Measurements from ENCODE around the gene TCF20.

The TCF20 gene

GRCh38 chr22:42272431-42272999 is 2.1 kb upstream of the TCF20 start:
- Histone ChIP-seq H3K9ac (ENCODE audit: low read length in 2 of 2) (no peak overlapping the region), H3K27ac (ENCODE audit: low read length) (no peak overlapping the region), H3K36me3 (ENCODE audit: control insufficient read depth in 2 of 2, insufficient read depth in 2 of 2, low read length in 2 of 2) (no peaks in the 10 kb centered on the region)

DNA sequence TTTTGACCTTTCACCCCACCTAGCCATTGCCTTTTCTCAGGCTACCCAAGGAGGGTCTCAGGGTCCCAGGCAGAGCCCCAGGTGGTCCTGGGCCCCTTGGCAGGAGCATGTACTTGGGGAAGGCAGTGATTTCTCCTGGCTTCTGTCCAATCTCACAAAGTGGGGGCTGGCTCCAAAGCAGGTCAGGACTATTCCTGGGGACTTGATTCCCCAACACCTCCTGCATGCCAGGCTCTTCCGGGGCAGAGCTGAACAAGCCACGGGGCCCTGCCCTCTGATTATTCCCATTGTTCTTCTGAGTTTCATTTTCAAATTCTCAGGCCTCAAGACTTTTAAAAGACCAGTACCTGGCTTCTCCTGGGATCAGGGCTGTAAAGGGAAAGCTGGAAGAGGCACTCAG is 1.5 kb upstream of the TCF20 start:
- Histone ChIP-seq H3K4me1 (ENCODE audit: control insufficient read depth, insufficient read depth, low read length) (peaks cover 9% of the 10 kb centered on the region), H3K27ac (ENCODE audit: low read length) (no peak overlapping the region), H3K27me3 (ENCODE audit: control insufficient read depth in 1 of 2, insufficient read depth in 2 of 2, low read length in 2 of 2) (no peaks in the 10 kb centered on the region), H3K9me3 (ENCODE audit: control insufficient read depth in 2 of 2, low read length in 2 of 2) (no peaks in the 10 kb centered on the region), H3K9ac (ENCODE audit: low read length in 2 of 2) (no peak overlapping the region), H3K36me3 (ENCODE audit: control insufficient read depth in 2 of 2, insufficient read depth in 2 of 2, low read length in 2 of 2) (no peaks in the 10 kb centered on the region), H3K4me3 (ENCODE audit: low read length in 2 of 2) (no peak overlapping the region)

More at GRCh38 chr22:42272431-42272999, 2.1 kb upstream of the TCF20 start:
- peaks cover 9% of the 10 kb centered on the region for H3K4me1 ChIP-seq (ENCODE audit: control insufficient read depth, insufficient read depth, low read length)
- no peak overlapping the region for H3K4me3 ChIP-seq (ENCODE audit: low read length in 2 of 2)
- no peaks in the 10 kb centered on the region for H3K9me3 ChIP-seq (ENCODE audit: control insufficient read depth in 2 of 2, low read length in 2 of 2)
- H3K27me3 ChIP-seq (ENCODE audit: control insufficient read depth in 1 of 2, insufficient read depth in 2 of 2, low read length in 2 of 2): no peaks in the 10 kb centered on the region

DNA sequence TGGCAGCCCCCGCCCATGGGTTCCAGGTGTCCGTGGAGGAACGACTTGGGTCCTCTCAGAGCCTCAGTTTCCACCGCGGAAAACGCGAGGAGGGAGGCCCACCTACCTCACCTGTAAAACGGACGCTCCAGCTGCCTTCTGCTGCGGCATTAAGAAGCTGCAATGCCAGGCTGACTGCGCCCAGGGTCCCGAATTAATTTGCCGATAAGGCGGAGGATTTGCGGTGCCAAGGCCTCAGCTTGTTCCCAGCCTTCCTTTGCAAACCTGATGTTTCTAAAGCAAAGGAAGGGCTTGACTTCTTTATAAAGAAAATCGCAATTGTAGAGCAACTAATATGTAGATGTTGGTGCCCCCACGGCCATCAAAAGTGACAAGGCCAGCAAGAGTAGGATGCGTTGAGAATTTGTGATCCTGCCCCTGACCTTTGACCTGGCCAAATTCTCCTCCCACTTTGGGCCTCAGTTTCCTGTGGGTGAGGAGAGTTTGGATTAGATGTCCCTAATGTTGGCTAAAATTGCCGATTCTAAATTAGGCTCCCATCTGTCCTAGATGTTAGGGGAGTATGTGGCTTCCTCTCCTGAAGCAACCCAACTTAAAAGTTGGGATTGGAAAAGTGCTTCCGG is 849 bp upstream of the TCF20 start:
- H3K4me3 ChIP-seq (ENCODE audit: low read length in 2 of 2): peak overlapping the region in 1 of 2 donors; percentile 63
- H3K27ac ChIP-seq (ENCODE audit: low read length): no peak overlapping the region
- H3K27me3 ChIP-seq (ENCODE audit: control insufficient read depth in 1 of 2, insufficient read depth in 2 of 2, low read length in 2 of 2): no peaks in the 10 kb centered on the region
- H3K9me3 ChIP-seq (ENCODE audit: control insufficient read depth in 2 of 2, low read length in 2 of 2): no peaks in the 10 kb centered on the region
- no peaks in the 10 kb centered on the region for H3K36me3 ChIP-seq (ENCODE audit: control insufficient read depth in 2 of 2, insufficient read depth in 2 of 2, low read length in 2 of 2)
- H3K4me1 ChIP-seq (ENCODE audit: control insufficient read depth, insufficient read depth, low read length): peaks cover 9% of the 10 kb centered on the region
- H3K9ac ChIP-seq (ENCODE audit: low read length in 2 of 2): no peak overlapping the region

GRCh38 chr22:42270176-42270509 is 310 bp downstream of the TCF20 start:
- Histone ChIP-seq H3K36me3 (ENCODE audit: control insufficient read depth in 2 of 2, insufficient read depth in 2 of 2, low read length in 2 of 2) (no peaks in the 10 kb centered on the region), H3K27ac (ENCODE audit: low read length) (peak overlapping the region; percentile 41), H3K9me3 (ENCODE audit: control insufficient read depth in 2 of 2, low read length in 2 of 2) (no peaks in the 10 kb centered on the region), H3K9ac (ENCODE audit: low read length in 2 of 2) (peak overlapping the region; percentile 65 to 72), H3K4me3 (ENCODE audit: low read length in 2 of 2) (peak overlapping the region; percentile 64 to 83), H3K27me3 (ENCODE audit: control insufficient read depth in 1 of 2, insufficient read depth in 2 of 2, low read length in 2 of 2) (no peaks in the 10 kb centered on the region), H3K4me1 (ENCODE audit: control insufficient read depth, insufficient read depth, low read length) (peaks cover 9% of the 10 kb centered on the region)

GRCh38 chr22:42269432-42270175 is 849 bp downstream of the TCF20 start:
- H3K9me3 ChIP-seq (ENCODE audit: control insufficient read depth in 2 of 2, low read length in 2 of 2): no peaks in the 10 kb centered on the region
- no peaks in the 10 kb centered on the region for H3K36me3 ChIP-seq (ENCODE audit: control insufficient read depth in 2 of 2, insufficient read depth in 2 of 2, low read length in 2 of 2)

DNA sequence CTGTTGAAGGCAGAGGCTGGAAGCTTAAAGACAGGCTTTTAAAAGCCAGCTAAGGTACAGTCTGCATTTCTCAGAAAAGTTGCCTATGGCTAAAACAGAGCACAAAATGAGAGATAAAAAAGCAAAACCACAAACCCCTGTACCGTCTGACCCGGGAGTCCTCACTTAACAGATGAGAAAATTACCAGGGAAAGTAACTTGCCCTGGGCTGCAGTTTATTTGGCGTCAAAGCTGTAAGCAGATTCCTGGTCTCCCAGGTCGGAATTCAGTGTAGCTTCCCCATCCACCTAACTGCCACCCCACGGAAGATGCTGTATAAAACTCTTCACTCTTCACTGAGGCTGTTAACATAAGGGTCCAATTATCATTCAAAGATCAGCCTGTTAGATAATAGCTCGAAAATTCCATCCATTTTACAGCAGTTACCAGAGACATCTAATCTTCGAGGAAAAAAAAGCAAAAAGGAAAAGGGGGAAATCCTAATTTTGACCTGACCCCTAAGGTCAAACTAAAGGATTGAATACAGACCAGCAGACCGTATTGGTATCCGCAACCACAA is 1.5 kb downstream of the TCF20 start:
- H3K27ac ChIP-seq (ENCODE audit: low read length): no peak overlapping the region
- peak overlapping the region; percentile 64 to 83 for H3K4me3 ChIP-seq (ENCODE audit: low read length in 2 of 2)

More at GRCh38 chr22:42269432-42270175, 849 bp downstream of the TCF20 start:
- Histone ChIP-seq H3K27ac (ENCODE audit: low read length) (peak overlapping the region; percentile 41), H3K4me1 (ENCODE audit: control insufficient read depth, insufficient read depth, low read length) (peaks cover 9% of the 10 kb centered on the region), H3K4me3 (ENCODE audit: low read length in 2 of 2) (peak overlapping the region; percentile 64 to 83), H3K27me3 (ENCODE audit: control insufficient read depth in 1 of 2, insufficient read depth in 2 of 2, low read length in 2 of 2) (no peaks in the 10 kb centered on the region), H3K9ac (ENCODE audit: low read length in 2 of 2) (peak overlapping the region; percentile 65 to 72)

DNA sequence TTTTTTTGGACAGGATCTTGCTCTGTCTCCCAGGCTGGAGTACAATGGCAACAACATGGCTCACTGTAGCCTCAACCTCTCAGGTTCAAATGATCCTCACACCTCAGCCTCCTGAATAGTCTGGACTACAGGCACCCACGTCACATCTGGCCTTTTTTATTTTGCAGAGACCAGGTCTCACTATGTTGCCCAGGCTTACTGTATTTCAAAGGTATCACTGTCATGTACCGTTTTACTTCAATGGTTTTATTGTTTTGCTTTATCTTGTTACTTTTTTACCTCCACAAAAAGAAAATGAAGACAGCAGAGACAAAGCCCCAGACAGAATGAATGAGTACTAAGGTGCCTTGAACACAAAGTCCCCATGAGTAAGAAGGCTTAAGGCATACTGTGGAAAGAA is 5.1 kb downstream of the TCF20 start:
- Histone ChIP-seq H3K4me1 (ENCODE audit: control insufficient read depth, insufficient read depth, low read length) (peaks cover 12% of the 10 kb centered on the region), H3K27me3 (ENCODE audit: control insufficient read depth in 1 of 2, insufficient read depth in 2 of 2, low read length in 2 of 2) (no peaks in the 10 kb centered on the region), H3K9me3 (ENCODE audit: control insufficient read depth in 2 of 2, low read length in 2 of 2) (no peaks in the 10 kb centered on the region), H3K9ac (ENCODE audit: low read length in 2 of 2) (no peak overlapping the region), H3K4me3 (ENCODE audit: low read length in 2 of 2) (no peak overlapping the region), H3K27ac (ENCODE audit: low read length) (no peak overlapping the region), H3K36me3 (ENCODE audit: control insufficient read depth in 2 of 2, insufficient read depth in 2 of 2, low read length in 2 of 2) (no peaks in the 10 kb centered on the region)

More for the DNA sequence above, 1.5 kb downstream of the TCF20 start:
- no peaks in the 10 kb centered on the region for H3K27me3 ChIP-seq (ENCODE audit: control insufficient read depth in 1 of 2, insufficient read depth in 2 of 2, low read length in 2 of 2)
- no peaks in the 10 kb centered on the region for H3K9me3 ChIP-seq (ENCODE audit: control insufficient read depth in 2 of 2, low read length in 2 of 2)
- H3K4me1 ChIP-seq (ENCODE audit: control insufficient read depth, insufficient read depth, low read length): peaks cover 9% of the 10 kb centered on the region
- H3K9ac ChIP-seq (ENCODE audit: low read length in 2 of 2): peak overlapping the region; percentile 65 to 72
- H3K36me3 ChIP-seq (ENCODE audit: control insufficient read depth in 2 of 2, insufficient read depth in 2 of 2, low read length in 2 of 2): no peaks in the 10 kb centered on the region

DNA sequence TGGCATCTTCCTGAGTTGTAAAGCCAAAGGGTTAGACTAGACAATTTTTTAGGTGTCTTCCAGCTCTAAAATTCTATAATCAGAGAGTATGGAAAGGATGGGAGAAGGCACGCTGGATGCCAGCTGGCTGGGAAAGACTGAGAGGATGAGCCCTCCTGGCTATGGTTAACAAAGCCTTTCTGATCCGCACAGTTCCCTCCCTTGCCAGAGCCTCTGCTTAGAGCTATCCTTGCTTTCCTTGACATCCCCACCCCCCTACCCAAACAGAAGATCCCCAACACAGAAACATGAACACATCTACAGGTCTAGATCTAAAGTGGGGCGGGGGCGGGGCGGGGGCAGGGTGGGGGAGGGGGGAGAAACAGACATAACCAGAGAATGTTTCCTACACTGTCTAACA is 6.5 kb downstream of the TCF20 start:
- H3K4me1 ChIP-seq (ENCODE audit: control insufficient read depth, insufficient read depth, low read length): peaks cover 7% of the 10 kb centered on the region
- H3K9ac ChIP-seq (ENCODE audit: low read length in 2 of 2): no peak overlapping the region
- H3K9me3 ChIP-seq (ENCODE audit: control insufficient read depth in 2 of 2, low read length in 2 of 2): no peaks in the 10 kb centered on the region
- no peak overlapping the region for H3K27ac ChIP-seq (ENCODE audit: low read length)
- no peaks in the 10 kb centered on the region for H3K36me3 ChIP-seq (ENCODE audit: control insufficient read depth in 2 of 2, insufficient read depth in 2 of 2, low read length in 2 of 2)
- no peaks in the 10 kb centered on the region for H3K27me3 ChIP-seq (ENCODE audit: control insufficient read depth in 1 of 2, insufficient read depth in 2 of 2, low read length in 2 of 2)
- no peak overlapping the region for H3K4me3 ChIP-seq (ENCODE audit: low read length in 2 of 2)

DNA sequence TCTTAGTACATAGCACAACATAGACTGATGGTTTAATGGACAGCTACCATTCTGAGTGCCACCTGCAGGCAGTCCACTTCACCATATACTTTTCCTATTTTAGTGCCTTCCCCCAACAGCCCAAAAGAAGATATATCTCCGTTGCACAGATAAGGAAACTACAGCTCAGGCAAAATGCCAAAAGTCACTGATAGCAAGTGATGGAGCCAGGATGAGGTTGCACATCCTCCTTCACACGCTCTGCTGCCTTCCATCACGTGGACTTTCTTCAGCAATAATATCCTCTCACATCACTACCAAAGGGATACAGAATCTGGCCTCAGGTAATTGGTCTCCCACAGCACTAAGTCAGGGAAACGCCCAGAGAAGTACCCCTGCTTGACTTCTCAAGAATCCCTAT is 7.5 kb downstream of the TCF20 start:
- H3K27ac ChIP-seq (ENCODE audit: low read length): no peak overlapping the region
- H3K4me3 ChIP-seq (ENCODE audit: low read length in 2 of 2): no peak overlapping the region
- H3K9ac ChIP-seq (ENCODE audit: low read length in 2 of 2): no peak overlapping the region
- no peaks in the 10 kb centered on the region for H3K27me3 ChIP-seq (ENCODE audit: control insufficient read depth in 1 of 2, insufficient read depth in 2 of 2, low read length in 2 of 2)
- peaks cover 11% of the 10 kb centered on the region for H3K4me1 ChIP-seq (ENCODE audit: control insufficient read depth, insufficient read depth, low read length)
- H3K36me3 ChIP-seq (ENCODE audit: control insufficient read depth in 2 of 2, insufficient read depth in 2 of 2, low read length in 2 of 2): no peaks in the 10 kb centered on the region
- no peaks in the 10 kb centered on the region for H3K9me3 ChIP-seq (ENCODE audit: control insufficient read depth in 2 of 2, low read length in 2 of 2)

DNA sequence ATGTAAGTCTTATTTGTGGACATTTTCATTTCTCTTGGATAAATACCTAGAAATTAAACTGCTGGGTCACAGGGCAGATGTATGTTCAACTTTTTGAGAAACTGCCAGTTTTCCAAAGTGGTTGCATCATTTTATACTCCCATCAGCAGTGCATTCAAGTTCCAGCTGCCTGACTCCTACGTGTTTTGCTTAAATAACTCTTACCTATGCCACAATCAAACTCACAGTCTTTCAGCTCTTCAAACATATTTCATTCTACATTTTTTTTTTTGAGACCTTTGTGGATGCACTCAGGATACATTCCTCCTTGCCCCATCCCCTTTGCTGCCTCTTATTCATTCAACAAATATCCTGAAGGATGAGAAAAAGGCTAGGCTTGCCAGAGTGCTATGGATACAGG is 9.2 kb downstream of the TCF20 start:
- H3K36me3 ChIP-seq (ENCODE audit: control insufficient read depth in 2 of 2, insufficient read depth in 2 of 2, low read length in 2 of 2): no peaks in the 10 kb centered on the region
- peaks cover 11% of the 10 kb centered on the region for H3K4me1 ChIP-seq (ENCODE audit: control insufficient read depth, insufficient read depth, low read length)
- no peaks in the 10 kb centered on the region for H3K9me3 ChIP-seq (ENCODE audit: control insufficient read depth in 2 of 2, low read length in 2 of 2)
- H3K27ac ChIP-seq (ENCODE audit: low read length): no peak overlapping the region
- H3K4me3 ChIP-seq (ENCODE audit: low read length in 2 of 2): no peak overlapping the region
- no peaks in the 10 kb centered on the region for H3K27me3 ChIP-seq (ENCODE audit: control insufficient read depth in 1 of 2, insufficient read depth in 2 of 2, low read length in 2 of 2)
- H3K9ac ChIP-seq (ENCODE audit: low read length in 2 of 2): no peak overlapping the region
